ENCODE data around the gene ZNF154. TPM values are rescaled to one million over a fixed set of nuclear protein-coding genes. Genes with fewer than 3 reads are reported as not detected.

ZNF154 gene
- total RNA-seq (3.7 TPM), polyA plus RNA-seq (1 to 10 TPM in 1 of 4 donors, under 1 TPM in 2, not detected in 1; 0.25 to 1.9 (median 0.57) TPM)

- Mint-ChIP-seq H3K4me3 (peak within 1 kb of the TSS; percentile 47 to 95 (median 68)), H3K27me3 (peaks cover 9% of the 10 kb centered on the region), H3K4me1 (peaks cover 0 to 33% (median 5%) of the 10 kb centered on the region in 4 donors), H3K36me3 (peaks cover 51% of the 10 kb centered on the region), H3K9me3 (peaks cover 0 to 83% (median 49%) of the 10 kb centered on the region in 7 donors), H3K27ac (peak within 1 kb of the TSS; percentile 41 to 90 (median 88))
- Histone ChIP-seq H3K9me3 (ENCODE audit: control insufficient read depth in 2 of 2, low read length in 2 of 2) (peaks cover 56 to 93% of the 10 kb centered on the region in 2 experiments), H3K27me3 (ENCODE audit: control insufficient read depth, insufficient read depth, low read length) (no peaks in the 10 kb centered on the region), H3K4me3 (ENCODE audit: low read depth, low read length) (peak within 1 kb of the TSS; percentile 65), H3K27ac (ENCODE audit: insufficient read depth, low read length, poor library complexity, severe bottlenecking) (peak within 1 kb of the TSS; percentile 58), H3K36me3 (ENCODE audit: control insufficient read depth, insufficient read depth, low read length) (peaks cover 14% of the 10 kb centered on the region), H3K4me1 (ENCODE audit: control insufficient read depth, insufficient read depth, low read length, poor library complexity, severe bottlenecking) (no peaks in the 10 kb centered on the region)
- ATAC-seq (ENCODE audit: low read depth in 2 of 2) = peak; percentile 57 to 84
- peak; percentile 5 to 47 (median 43) for DNase-seq
Measured at GRCh38 chr19:57708641-57709361, at the start of gene ZNF154. ZNF154 (minus strand) TSS chr19:57709204; CDS start chr19:57708971, 233 bp downstream.

GRCh38 chr19:57757941-57758340 lies 48.9 kb upstream of the ZNF154 start:
- Histone ChIP-seq H3K4me3 (ENCODE audit: low read depth, low read length) (peak overlapping the region; percentile 22), H3K9me3 (ENCODE audit: control insufficient read depth in 2 of 2, low read length in 2 of 2) (peaks cover 61 to 83% of the 10 kb centered on the region in 2 experiments), H3K27ac (ENCODE audit: insufficient read depth, low read length, poor library complexity, severe bottlenecking) (no peak overlapping the region), H3K27me3 (ENCODE audit: control insufficient read depth, insufficient read depth, low read length) (no peaks in the 10 kb centered on the region), H3K36me3 (ENCODE audit: control insufficient read depth, insufficient read depth, low read length) (peaks cover 42% of the 10 kb centered on the region), H3K4me1 (ENCODE audit: control insufficient read depth, insufficient read depth, low read length, poor library complexity, severe bottlenecking) (no peaks in the 10 kb centered on the region)
- DNase-seq (no peak), ATAC-seq (ENCODE audit: low read depth in 2 of 2) (no peak)
- H3K9me3 Mint-ChIP-seq = peaks cover 4 to 76% (median 36%) of the 10 kb centered on the region in 7 donors
- no peak overlapping the region for H3K27ac Mint-ChIP-seq
- H3K27me3 Mint-ChIP-seq = peaks cover 5% of the 10 kb centered on the region
- H3K4me1 Mint-ChIP-seq = no peaks in the 10 kb centered on the region
- H3K36me3 Mint-ChIP-seq = peaks cover 59% of the 10 kb centered on the region
- no peak overlapping the region for H3K4me3 Mint-ChIP-seq

GRCh38 chr19:57755031-57755430 lies 46.0 kb upstream of the ZNF154 start:
- H3K36me3 ChIP-seq (ENCODE audit: control insufficient read depth, insufficient read depth, low read length) = peaks cover 69% of the 10 kb centered on the region
- Mint-ChIP-seq H3K36me3 (peaks cover 76% of the 10 kb centered on the region), H3K9me3 (peaks cover 8 to 88% (median 54%) of the 10 kb centered on the region in 7 donors), H3K27ac (no peak overlapping the region), H3K4me1 (peaks cover 0 to 11% (median 6%) of the 10 kb centered on the region in 4 donors), H3K4me3 (no peak overlapping the region), H3K27me3 (no peaks in the 10 kb centered on the region)
- DNase-seq = no peak
- H3K4me3 ChIP-seq (ENCODE audit: low read depth, low read length) = peak overlapping the region; percentile 8
- H3K9me3 ChIP-seq (ENCODE audit: control insufficient read depth in 2 of 2, low read length in 2 of 2) = peaks cover 79 to 98% of the 10 kb centered on the region in 2 experiments
- H3K27ac ChIP-seq (ENCODE audit: insufficient read depth, low read length, poor library complexity, severe bottlenecking) = no peak overlapping the region
- H3K27me3 ChIP-seq (ENCODE audit: control insufficient read depth, insufficient read depth, low read length) = no peaks in the 10 kb centered on the region
- H3K4me1 ChIP-seq (ENCODE audit: control insufficient read depth, insufficient read depth, low read length, poor library complexity, severe bottlenecking) = no peaks in the 10 kb centered on the region
- no peak for ATAC-seq (ENCODE audit: low read depth in 2 of 2)

- Histone ChIP-seq H3K27me3 (ENCODE audit: control insufficient read depth, insufficient read depth, low read length) (no peaks in the 10 kb centered on the region), H3K36me3 (ENCODE audit: control insufficient read depth, insufficient read depth, low read length) (peaks cover 70% of the 10 kb centered on the region), H3K4me1 (ENCODE audit: control insufficient read depth, insufficient read depth, low read length, poor library complexity, severe bottlenecking) (no peaks in the 10 kb centered on the region), H3K9me3 (ENCODE audit: control insufficient read depth in 2 of 2, low read length in 2 of 2) (peaks cover 87 to 98% of the 10 kb centered on the region in 2 experiments), H3K4me3 (ENCODE audit: low read depth, low read length) (peak overlapping the region; percentile 23), H3K27ac (ENCODE audit: insufficient read depth, low read length, poor library complexity, severe bottlenecking) (no peak overlapping the region)
- Mint-ChIP-seq H3K27ac (no peak overlapping the region), H3K27me3 (no peaks in the 10 kb centered on the region), H3K4me1 (peaks cover 0 to 11% (median 10%) of the 10 kb centered on the region in 4 donors), H3K4me3 (no peak overlapping the region), H3K9me3 (peaks cover 6 to 92% (median 59%) of the 10 kb centered on the region in 7 donors), H3K36me3 (peaks cover 80% of the 10 kb centered on the region)
- no peak for ATAC-seq (ENCODE audit: low read depth in 2 of 2)
- DNase-seq = no peak
Measured at GRCh38 chr19:57754091-57754673, 45.2 kb upstream of the ZNF154 start.

- H3K36me3 ChIP-seq (ENCODE audit: control insufficient read depth, insufficient read depth, low read length) = peaks cover 48% of the 10 kb centered on the region
- H3K27me3 Mint-ChIP-seq = no peaks in the 10 kb centered on the region
- peaks cover 5 to 56% (median 41%) of the 10 kb centered on the region in 7 donors for H3K9me3 Mint-ChIP-seq
Measured at GRCh38 chr19:57748029-57748428, 39.0 kb upstream of the ZNF154 start.

GRCh38 chr19:57747472-57747807 lies 38.4 kb upstream of the ZNF154 start:
- Mint-ChIP-seq H3K9me3 (peaks cover 3 to 50% (median 35%) of the 10 kb centered on the region in 7 donors), H3K27me3 (no peaks in the 10 kb centered on the region), H3K4me1 (peaks cover 16 to 39% (median 19%) of the 10 kb centered on the region in 4 donors), H3K4me3 (peak overlapping the region; percentile 91 to 96 (median 94)), H3K36me3 (peaks cover 53% of the 10 kb centered on the region), H3K27ac (peak overlapping the region in 2 of 3 donors; percentile 85 to 89)
- H3K36me3 ChIP-seq (ENCODE audit: control insufficient read depth, insufficient read depth, low read length) = peaks cover 42% of the 10 kb centered on the region
- no peak overlapping the region for H3K27ac ChIP-seq (ENCODE audit: insufficient read depth, low read length, poor library complexity, severe bottlenecking)
- DNase-seq (peak in 1 of 3 donors; percentile 27), ATAC-seq (ENCODE audit: low read depth in 2 of 2) (no peak)
- no peaks in the 10 kb centered on the region for H3K27me3 ChIP-seq (ENCODE audit: control insufficient read depth, insufficient read depth, low read length)
- peak overlapping the region; percentile 93 for H3K4me3 ChIP-seq (ENCODE audit: low read depth, low read length)
- H3K4me1 ChIP-seq (ENCODE audit: control insufficient read depth, insufficient read depth, low read length, poor library complexity, severe bottlenecking) = peaks cover 11% of the 10 kb centered on the region
- peaks cover 41 to 52% of the 10 kb centered on the region in 2 experiments for H3K9me3 ChIP-seq (ENCODE audit: control insufficient read depth in 2 of 2, low read length in 2 of 2)

More at GRCh38 chr19:57748029-57748428, 39.0 kb upstream of the ZNF154 start:
- Mint-ChIP-seq H3K4me3 (peak overlapping the region; percentile 66 to 96 (median 92)), H3K4me1 (peaks cover 16 to 39% (median 21%) of the 10 kb centered on the region in 4 donors), H3K27ac (no peak overlapping the region), H3K36me3 (peaks cover 59% of the 10 kb centered on the region)
- peaks cover 11% of the 10 kb centered on the region for H3K4me1 ChIP-seq (ENCODE audit: control insufficient read depth, insufficient read depth, low read length, poor library complexity, severe bottlenecking)
- H3K9me3 ChIP-seq (ENCODE audit: control insufficient read depth in 2 of 2, low read length in 2 of 2) = peaks cover 47 to 58% of the 10 kb centered on the region in 2 experiments
- no peak overlapping the region for H3K27ac ChIP-seq (ENCODE audit: insufficient read depth, low read length, poor library complexity, severe bottlenecking)
- peak overlapping the region; percentile 93 for H3K4me3 ChIP-seq (ENCODE audit: low read depth, low read length)
- H3K27me3 ChIP-seq (ENCODE audit: control insufficient read depth, insufficient read depth, low read length) = no peaks in the 10 kb centered on the region
- DNase-seq (no peak), ATAC-seq (ENCODE audit: low read depth in 2 of 2) (no peak)

- H3K27me3 ChIP-seq (ENCODE audit: control insufficient read depth, insufficient read depth, low read length) = no peaks in the 10 kb centered on the region
- peak; percentile 98 to 99 for ATAC-seq (ENCODE audit: low read depth in 2 of 2)
- peak; percentile 75 to 96 (median 87) for DNase-seq
- H3K36me3 ChIP-seq (ENCODE audit: control insufficient read depth, insufficient read depth, low read length) = peaks cover 36% of the 10 kb centered on the region
- H3K4me3 ChIP-seq (ENCODE audit: low read depth, low read length) = peak within 1 kb of the TSS; percentile 93
- no peaks in the 10 kb centered on the region for H3K27me3 Mint-ChIP-seq
- H3K4me3 Mint-ChIP-seq = peak within 1 kb of the TSS; percentile 91 to 96 (median 94)
- peaks cover 11% of the 10 kb centered on the region for H3K4me1 ChIP-seq (ENCODE audit: control insufficient read depth, insufficient read depth, low read length, poor library complexity, severe bottlenecking)
- H3K27ac Mint-ChIP-seq = peak within 1 kb of the TSS; percentile 85 to 99 (median 89)
- H3K36me3 Mint-ChIP-seq = peaks cover 48% of the 10 kb centered on the region
- peaks cover 37 to 46% of the 10 kb centered on the region in 2 experiments for H3K9me3 ChIP-seq (ENCODE audit: control insufficient read depth in 2 of 2, low read length in 2 of 2)
- peaks cover 16 to 37% (median 17%) of the 10 kb centered on the region in 4 donors for H3K4me1 Mint-ChIP-seq
- H3K9me3 Mint-ChIP-seq = peaks cover 1 to 44% (median 30%) of the 10 kb centered on the region in 7 donors
- peak within 1 kb of the TSS; percentile 79 for H3K27ac ChIP-seq (ENCODE audit: insufficient read depth, low read length, poor library complexity, severe bottlenecking)
Measured at GRCh38 chr19:57746580-57747471, 37.8 kb upstream of the ZNF154 start, which contains the start of gene ZNF776. ZNF776 (plus strand) TSS chr19:57746815; CDS start chr19:57747059, 244 bp downstream.

All from CD4-positive, CD25-positive, alpha-beta regulatory T cell (primary cell).